Thyroid gland (tissue), 4 donors: Measurements from ENCODE around the gene ASCL2.

ENCODE experiments used
- POLR2A ChIP-seq, 2 donors: fragments of 450-650 bp; IDR thresholded peaks; one replicate each; pipeline ENCODE4 v1.6.1; 2017; ENCODE audit warnings: antibody characterized with exemption in 2 of 2, mild to moderate bottlenecking in 2 of 2, moderate library complexity in 1 of 2
- TF ChIP-seq, protein P1 (sequence below), 6 experiments: fragments of 200-600 bp in 3 of 6; fragments of 450-650 bp in 3 of 6; sonication (generic) in 3 of 6; IDR thresholded peaks; one replicate each; pipeline ENCODE4 v1.5.1; 2016 to 2019; ENCODE audit warnings: antibody characterized with exemption in 6 of 6, mild to moderate bottlenecking in 2 of 6, inconsistent platforms in 1 of 6, moderate library complexity in 1 of 6

- TF ChIP-seq, protein P1, sequence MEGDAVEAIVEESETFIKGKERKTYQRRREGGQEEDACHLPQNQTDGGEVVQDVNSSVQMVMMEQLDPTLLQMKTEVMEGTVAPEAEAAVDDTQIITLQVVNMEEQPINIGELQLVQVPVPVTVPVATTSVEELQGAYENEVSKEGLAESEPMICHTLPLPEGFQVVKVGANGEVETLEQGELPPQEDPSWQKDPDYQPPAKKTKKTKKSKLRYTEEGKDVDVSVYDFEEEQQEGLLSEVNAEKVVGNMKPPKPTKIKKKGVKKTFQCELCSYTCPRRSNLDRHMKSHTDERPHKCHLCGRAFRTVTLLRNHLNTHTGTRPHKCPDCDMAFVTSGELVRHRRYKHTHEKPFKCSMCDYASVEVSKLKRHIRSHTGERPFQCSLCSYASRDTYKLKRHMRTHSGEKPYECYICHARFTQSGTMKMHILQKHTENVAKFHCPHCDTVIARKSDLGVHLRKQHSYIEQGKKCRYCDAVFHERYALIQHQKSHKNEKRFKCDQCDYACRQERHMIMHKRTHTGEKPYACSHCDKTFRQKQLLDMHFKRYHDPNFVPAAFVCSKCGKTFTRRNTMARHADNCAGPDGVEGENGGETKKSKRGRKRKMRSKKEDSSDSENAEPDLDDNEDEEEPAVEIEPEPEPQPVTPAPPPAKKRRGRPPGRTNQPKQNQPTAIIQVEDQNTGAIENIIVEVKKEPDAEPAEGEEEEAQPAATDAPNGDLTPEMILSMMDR (IDR thresholded peaks at IDR 0.05), result no peak
- no peak for TF ChIP-seq POLR2A (IDR thresholded peaks at IDR 0.05)
Measured at GRCh38 chr11:2318123-2318522, 47.7 kb upstream of the ASCL2 start.
